HG02798 (cell line): ENCODE measurements around the gene SIX3.

Experiments used
- ATAC-seq: cut with Tn5 transposase; IDR thresholded peaks from one replicate; pipeline ENCODE4 v1.9.1; 2021; ENCODE audit warnings: mild to moderate bottlenecking; ENCODE audit not compliant: unreplicated experiment, poor library complexity

SIX3 gene

DNA sequence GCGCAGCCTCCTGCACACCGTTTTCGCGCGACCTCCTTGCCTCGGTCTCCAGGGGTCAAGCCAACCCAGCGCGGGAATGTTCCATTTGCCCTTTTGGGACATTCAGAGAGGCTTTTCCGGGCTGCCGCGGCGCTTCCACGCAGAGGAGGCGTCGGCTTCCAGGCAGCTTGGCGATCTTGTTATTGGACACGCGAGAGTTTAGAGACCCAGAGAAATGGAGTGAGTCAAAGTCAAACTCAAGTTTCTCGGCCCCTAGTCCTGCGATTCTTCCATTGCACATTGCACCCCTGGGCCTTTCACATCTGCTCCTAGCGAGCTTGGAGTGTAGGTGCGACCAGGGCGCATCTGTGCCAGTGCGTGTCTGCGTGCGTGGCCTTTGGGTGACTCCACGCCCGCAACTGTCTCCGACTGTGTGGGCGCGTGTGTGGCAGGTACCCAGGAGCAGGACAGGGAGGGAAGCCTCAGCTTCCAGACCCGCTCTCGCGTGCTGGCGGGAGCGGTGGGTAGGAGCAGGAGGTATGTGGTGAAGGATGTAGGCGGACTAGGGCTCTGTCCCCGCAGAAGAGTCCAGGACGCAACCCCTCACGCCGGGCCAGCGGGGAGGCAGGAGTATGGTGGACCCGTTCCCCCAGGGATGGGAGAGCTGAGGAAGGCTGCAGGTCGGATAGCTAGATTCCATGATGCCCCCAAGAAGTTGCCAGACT is 13.5 kb downstream of the SIX3 start:
- peak; percentile 6 for ATAC-seq

DNA sequence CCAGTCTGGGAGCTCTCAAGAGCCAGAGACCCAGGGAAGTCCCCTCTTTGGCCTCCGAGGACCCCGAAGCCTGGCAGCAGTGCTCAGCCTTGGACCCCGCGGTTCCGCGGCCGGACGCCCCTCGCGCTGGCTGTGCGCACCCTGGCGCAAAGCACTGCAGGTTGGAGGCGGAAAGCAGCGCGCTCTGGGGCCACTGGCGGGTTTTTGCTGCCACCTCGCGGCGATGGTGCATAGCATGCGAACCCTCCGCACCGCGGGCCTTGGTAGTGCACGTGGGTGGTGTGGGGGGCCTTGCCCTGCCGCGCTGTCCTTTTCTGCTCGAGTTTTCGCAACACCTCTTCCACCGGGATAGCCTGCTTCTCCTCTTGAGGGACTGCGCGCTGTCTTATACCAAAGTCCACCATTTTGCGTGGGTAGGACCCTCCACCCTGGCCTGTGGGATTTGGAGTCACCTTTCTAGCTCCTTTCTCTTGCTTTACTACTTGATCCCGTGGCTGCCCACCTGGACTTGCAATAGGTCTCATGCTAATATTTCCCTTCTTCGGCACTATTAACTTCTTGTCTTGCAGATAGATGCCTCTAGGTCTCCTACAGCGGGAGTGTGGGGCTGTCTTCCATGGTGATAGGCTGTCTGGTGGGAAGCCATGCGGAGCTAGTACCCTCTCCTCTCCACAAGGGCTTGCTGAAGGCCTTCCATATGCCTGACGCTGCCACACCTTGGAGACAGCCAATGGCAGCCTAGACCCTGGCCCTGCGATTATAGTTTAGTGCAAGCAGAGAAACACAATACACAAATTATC is 14.3 kb downstream of the SIX3 start:
- ATAC-seq = peak; percentile 65

DNA sequence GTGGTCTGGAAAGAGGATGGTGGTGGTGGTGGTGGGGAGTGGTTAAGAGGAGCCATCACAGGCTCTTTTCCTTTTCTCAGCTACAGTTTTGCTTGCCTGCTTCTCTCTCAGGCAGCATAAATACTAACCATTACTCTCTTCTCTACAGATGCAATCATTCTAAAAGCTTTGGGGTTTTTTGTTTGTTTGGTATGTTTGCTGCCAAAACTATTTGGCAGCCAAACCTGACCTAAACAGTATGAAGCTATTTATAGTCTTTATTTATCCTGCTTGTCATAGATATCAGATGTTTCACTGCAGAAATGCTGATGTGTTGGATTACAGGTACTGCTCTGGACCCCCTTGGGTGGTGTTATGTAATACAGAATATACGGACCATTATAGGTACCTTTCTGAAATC is 15.3 kb downstream of the SIX3 start:
- no peak for ATAC-seq

DNA sequence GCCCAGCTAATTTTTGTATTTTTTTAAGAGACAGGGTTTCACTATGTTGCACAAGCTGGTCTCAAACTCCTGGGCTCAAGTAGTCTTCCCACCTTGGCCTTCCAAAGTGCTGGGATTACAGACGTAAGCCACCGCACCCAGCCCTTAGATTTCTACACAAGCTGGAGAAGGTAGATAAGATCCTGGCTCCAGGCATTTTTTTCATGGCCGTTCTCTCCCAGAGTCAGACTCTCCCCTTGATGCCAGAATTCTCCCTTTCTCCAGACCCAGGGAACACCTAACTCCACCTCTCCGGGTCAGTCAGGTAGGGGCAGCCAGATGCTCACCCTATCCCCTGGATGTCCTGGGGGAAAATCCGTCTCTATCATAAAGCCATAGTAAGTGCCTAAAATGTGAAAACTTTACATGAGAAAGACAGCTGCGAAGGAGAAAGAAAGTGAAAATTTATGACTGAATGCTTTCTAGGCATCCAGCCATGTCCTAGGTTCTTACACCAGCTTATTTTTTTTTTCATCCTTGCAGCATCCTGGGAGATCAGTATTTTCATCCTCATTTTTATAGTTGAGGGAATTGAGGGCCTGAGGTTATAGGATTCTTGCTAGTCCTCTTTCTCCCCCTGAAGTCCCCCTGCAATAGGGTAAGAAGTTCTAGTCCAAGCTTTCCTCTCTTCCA is 16.3 kb downstream of the SIX3 start:
- ATAC-seq = no peak

DNA sequence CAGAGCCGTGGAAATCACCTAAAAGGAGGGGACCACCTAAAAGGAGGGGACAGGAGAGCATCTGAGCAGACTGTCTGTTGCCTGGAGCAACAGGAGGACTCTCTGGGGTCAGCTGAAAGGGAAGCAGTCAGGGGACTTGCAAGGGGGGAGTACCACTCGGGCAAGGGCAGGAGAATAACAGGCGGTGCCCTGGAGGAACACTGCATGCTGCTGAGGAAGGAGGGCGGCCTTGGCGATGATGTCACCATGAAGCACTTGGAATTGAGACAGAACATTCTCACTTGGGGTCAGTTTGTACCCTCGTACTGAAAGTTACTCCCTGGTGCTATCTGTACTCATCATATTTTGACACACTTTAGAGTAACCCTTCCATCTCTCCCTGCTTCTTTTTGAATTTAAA is 18.4 kb downstream of the SIX3 start:
- ATAC-seq = no peak

- no peak for ATAC-seq
Measured at GRCh38 chr2:44960871-44961270, 19.4 kb downstream of the SIX3 start.

- no peak for ATAC-seq
Measured at GRCh38 chr2:44962176-44962695, 20.7 kb downstream of the SIX3 start.

GRCh38 chr2:44964752-44965236 is 23.3 kb downstream of the SIX3 start:
- ATAC-seq = no peak

DNA sequence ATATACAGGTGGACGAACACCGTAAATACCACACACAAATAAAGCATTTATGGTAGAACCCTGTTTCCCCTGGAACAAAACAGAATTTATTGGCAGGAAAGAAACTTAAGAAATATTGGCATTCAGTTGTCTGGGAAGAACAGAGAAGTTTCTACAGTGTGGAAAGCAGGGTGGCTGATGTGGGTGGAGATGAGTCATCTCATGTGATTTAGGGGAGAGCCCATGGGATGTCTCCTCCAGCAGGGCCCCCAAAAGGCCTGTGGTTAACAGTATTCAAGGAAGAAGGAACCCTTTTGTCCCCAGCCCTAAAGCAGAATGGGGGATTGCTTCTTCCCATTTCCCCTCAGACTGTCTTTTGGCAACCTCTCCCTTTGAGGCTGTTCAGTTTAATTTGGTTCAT is 24.2 kb downstream of the SIX3 start:
- no peak for ATAC-seq

- ATAC-seq = no peak
Measured at GRCh38 chr2:44967056-44967455, 25.6 kb downstream of the SIX3 start.

GRCh38 chr2:44967727-44968432 is 26.4 kb downstream of the SIX3 start:
- no peak for ATAC-seq

DNA sequence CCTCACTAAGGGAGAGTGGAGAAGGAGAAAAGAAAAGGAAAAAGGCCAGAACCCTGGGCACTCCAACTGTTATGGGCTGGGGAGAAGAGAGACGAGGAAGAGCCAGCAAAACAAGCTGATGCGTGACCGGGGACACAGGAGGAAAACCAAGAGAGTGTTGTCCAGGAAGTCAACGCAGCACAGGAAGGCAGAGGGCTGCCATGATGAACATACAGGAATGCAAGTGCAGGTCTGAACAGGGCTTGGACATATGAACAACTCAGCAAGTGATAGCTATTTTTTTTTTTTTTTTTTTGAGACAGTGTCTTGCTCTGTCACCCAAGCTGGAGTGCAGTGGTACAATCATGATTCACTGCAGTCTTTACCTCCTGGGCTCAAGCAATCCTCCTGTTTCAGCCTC is 28.4 kb downstream of the SIX3 start:
- ATAC-seq = no peak

DNA sequence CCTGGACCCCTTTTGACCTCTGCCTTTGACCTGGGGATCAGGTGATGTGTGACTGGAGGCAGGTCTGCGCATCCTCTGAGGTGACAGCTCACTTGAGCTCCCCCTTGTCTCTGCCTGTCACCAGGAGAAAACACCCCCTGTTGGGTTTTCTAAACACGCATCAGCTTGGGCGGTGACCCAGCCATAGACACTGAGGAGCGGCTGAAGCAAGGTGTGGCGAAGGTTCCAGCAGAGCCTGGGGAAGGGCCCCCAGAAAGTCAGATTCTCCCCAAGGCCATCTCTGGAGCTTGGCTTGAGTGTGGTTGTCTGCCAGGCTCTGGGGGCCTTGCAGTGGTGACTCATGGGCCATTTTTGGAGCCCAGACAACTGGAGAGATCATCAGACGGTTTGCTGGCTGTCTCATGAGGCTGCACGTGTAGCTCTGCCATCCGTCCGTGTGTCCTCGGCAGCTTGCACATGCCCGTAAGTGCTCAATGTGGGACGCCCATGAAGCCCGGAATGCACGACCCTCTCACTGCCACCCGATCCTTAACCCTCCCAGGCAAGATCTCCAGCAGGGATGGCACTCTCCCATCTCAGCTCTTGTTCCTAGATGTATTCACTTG is 29.4 kb downstream of the SIX3 start:
- no peak for ATAC-seq

DNA sequence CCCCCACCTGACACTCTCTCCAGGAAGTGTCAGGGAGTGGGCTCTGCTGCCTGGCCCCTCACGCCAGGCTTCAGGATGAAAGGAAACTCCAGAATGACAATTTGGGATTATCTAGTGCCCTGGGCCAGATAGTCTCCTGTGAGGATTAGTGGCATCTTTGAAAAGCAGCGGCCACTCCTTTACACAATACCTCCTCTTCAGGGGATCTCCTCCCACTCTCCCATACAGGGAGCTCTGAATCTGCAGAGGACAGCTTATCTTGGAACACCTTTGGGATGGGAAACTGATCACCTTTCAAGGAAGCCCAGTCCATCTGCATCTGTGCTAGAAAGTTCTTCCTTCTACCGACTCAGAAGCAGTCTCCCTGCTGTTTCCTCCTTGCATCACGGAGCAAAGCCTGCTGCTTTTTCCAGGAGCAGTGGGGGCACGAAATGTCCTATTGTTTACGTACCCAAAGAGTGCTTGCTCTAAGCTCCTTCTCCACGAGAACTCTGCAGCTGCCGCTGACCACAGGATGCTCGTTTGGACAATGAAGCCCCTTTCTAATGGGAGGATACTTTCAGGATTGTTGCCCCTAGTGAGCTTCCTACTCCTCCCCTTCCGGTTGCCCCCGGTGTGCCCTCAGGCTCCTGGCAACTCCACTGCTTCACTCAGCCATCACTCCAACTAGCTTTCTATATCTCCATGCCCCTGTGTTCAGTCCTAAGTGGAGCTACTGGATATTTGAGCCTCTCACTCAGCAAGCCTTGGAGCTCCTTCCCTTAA is 31.5 kb downstream of the SIX3 start:
- ATAC-seq = no peak

- ATAC-seq = no peak
Measured at GRCh38 chr2:44974064-44974715, 32.7 kb downstream of the SIX3 start.

DNA sequence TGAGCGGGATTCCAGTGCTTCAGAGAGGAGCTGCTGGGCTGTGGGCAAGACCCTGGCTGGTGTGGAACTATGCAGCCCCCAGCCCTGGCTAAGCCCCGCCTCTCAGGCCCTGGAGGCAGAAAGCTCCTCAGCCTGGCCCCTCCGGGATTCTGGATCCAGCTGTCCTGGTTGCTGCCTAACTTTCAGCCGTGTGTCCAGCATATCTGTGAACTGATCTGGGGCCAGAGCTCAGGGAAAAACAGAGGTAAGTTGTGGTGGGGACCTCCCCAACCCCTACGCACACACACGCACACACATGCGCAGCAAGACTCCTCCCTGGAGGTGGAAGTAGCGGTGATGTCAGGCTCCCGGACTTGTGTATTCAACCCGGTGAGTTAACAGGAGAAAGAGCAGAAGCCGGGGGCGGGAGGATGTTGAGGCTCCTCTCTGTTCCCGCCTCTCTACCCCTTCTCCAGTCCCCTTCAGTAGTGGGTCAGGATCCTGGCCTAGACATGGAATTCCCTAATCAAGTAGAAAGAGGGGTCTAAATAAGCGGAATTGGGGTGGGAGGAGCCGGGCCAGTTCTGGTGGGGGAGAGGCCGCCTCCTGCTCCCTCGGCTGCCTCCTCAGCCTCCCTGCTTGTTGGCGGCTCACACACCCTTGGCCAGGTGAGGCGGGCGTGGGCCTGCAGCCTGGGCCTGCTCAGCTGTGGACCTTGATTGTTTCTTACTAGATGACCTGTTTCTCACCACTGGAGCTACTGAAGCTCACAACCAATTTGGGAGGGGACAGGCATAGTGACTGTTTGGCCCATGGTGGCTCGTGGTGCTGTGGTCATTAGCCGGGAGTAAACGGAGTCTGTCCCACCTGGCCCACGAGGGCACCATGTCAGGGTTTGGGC is 34.3 kb downstream of the SIX3 start:
- ATAC-seq = no peak

GRCh38 chr2:44979581-44979980 is 38.1 kb downstream of the SIX3 start:
- ATAC-seq = no peak
